ENCODE results near the gene BEGAIN.

- TF ChIP-seq POLR2A (IDR thresholded peaks at IDR 0.05) (no peak), CTCF (IDR thresholded peaks at IDR 0.05) (no peak)
These were observed 51.1 kb downstream of the BEGAIN start for GRCh38 chr14:100536121-100536510.

Data from adrenal gland (tissue), 5 donors.